HUES64 (cell line): ENCODE results near the gene TEX29.

ENCODE experiments used
- H3K27ac ChIP-seq: 2 replicates; pipeline ENCODE4 v1.7.0; 2013; ENCODE audit warnings: low read depth, low read length, inconsistent platforms
- H3K27me3 ChIP-seq: 2 replicates; pipeline ENCODE4 v1.6.1; 2013; ENCODE audit warnings: mild to moderate bottlenecking, low read length; ENCODE audit not compliant: insufficient read depth
- H3K36me3 ChIP-seq: 2 replicates; pipeline ENCODE4 v1.6.1; 2013; ENCODE audit warnings: mild to moderate bottlenecking, low read length; ENCODE audit not compliant: insufficient read depth
- H3K4me1 ChIP-seq: 2 replicates; pipeline ENCODE4 v1.6.1; 2013; ENCODE audit warnings: mild to moderate bottlenecking, low read length, moderate library complexity; ENCODE audit not compliant: insufficient read depth
- H3K4me3 ChIP-seq: 2 replicates; pipeline ENCODE4 v1.5.1; 2013; ENCODE audit warnings: mild to moderate bottlenecking, low read length, moderate library complexity
- H3K9ac ChIP-seq: 2 replicates; pipeline ENCODE4 v1.6.1; 2013; ENCODE audit warnings: mild to moderate bottlenecking, low read depth, low read length
- H3K9me3 ChIP-seq: 2 replicates; pipeline ENCODE4 v1.6.1; 2013; ENCODE audit warnings: low read depth, low read length; ENCODE audit not compliant: insufficient read depth
- WGBS: fragments of 150-250, 120-280 bp; methylation state at CpG from one replicate; pipeline ENCODE4 v1.1.7; 2013; ENCODE audit warnings: missing lambda C conversion rate; 5-methylcytosine and 5-hydroxymethylcytosine counted together

TEX29 gene

GRCh38 chr13:111281751-111282311 lies 38.6 kb upstream of the TEX29 start:
- no peaks in the 10 kb centered on the region for H3K27me3 ChIP-seq
- H3K4me3 ChIP-seq: no peak overlapping the region
- peaks cover 91% of the 10 kb centered on the region for H3K36me3 ChIP-seq
- H3K4me1 ChIP-seq: no peaks in the 10 kb centered on the region
- no peak overlapping the region for H3K27ac ChIP-seq
- H3K9ac ChIP-seq: no peak overlapping the region
- WGBS: 96% methylated on average over 10 of the region's 10 CpGs
- no peaks in the 10 kb centered on the region for H3K9me3 ChIP-seq

GRCh38 chr13:111282425-111282824 lies 38.0 kb upstream of the TEX29 start:
- WGBS: 96% methylated on average over 5 of the region's 5 CpGs
- Histone ChIP-seq H3K9ac (no peak overlapping the region), H3K27me3 (no peaks in the 10 kb centered on the region), H3K9me3 (no peaks in the 10 kb centered on the region), H3K27ac (no peak overlapping the region), H3K4me3 (no peak overlapping the region), H3K36me3 (peaks cover 89% of the 10 kb centered on the region), H3K4me1 (no peaks in the 10 kb centered on the region)

DNA sequence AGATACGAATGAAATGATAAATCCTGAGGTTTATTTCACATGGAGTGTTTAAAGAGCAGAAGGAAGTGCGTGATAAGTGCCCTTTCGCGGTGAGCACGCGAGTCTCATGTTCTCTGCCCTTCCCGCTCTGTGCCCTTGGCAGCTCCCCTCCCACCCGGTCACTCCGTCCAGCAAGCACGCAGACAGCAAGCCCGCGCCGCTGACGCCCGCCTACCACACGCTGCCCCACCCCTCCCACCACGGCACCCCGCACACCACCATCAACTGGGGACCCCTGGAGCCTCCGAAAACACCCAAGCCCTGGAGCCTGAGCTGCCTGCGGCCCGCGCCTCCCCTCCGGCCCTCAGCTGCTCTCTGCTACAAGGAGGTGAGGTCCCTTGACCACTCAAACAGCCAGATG lies 37.4 kb upstream of the TEX29 start:
- no peaks in the 10 kb centered on the region for H3K9me3 ChIP-seq
- H3K27me3 ChIP-seq: no peaks in the 10 kb centered on the region
- no peaks in the 10 kb centered on the region for H3K4me1 ChIP-seq
- no peak overlapping the region for H3K27ac ChIP-seq
- 96% methylated on average over 23 of the region's 23 CpGs for WGBS
- no peak overlapping the region for H3K4me3 ChIP-seq
- peaks cover 89% of the 10 kb centered on the region for H3K36me3 ChIP-seq
- H3K9ac ChIP-seq: no peak overlapping the region

DNA sequence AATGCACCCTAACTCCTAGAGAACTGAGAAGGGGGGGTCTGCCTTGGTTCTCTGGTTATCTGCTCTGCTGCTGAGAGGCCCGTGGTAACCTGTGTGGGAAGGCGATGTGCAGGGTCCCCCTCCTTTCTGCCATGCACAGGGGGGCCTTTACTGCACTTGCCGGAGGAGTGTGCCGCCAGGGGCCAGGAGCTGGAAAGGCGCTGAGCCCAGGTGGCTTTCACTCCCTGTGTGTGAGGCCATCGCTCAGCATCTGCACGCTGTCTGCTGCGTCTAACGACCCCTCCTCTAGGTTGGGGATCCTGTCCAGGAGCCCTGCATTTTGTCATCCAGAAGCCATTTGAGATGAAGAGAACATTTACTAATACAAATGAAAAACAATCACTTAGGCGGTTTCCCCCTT lies 37.0 kb upstream of the TEX29 start:
- Histone ChIP-seq H3K36me3 (peaks cover 89% of the 10 kb centered on the region), H3K27me3 (no peaks in the 10 kb centered on the region), H3K4me3 (no peak overlapping the region), H3K27ac (no peak overlapping the region), H3K9ac (no peak overlapping the region), H3K9me3 (no peaks in the 10 kb centered on the region), H3K4me1 (no peaks in the 10 kb centered on the region)
- WGBS: 97% methylated on average over 10 of the region's 10 CpGs

DNA sequence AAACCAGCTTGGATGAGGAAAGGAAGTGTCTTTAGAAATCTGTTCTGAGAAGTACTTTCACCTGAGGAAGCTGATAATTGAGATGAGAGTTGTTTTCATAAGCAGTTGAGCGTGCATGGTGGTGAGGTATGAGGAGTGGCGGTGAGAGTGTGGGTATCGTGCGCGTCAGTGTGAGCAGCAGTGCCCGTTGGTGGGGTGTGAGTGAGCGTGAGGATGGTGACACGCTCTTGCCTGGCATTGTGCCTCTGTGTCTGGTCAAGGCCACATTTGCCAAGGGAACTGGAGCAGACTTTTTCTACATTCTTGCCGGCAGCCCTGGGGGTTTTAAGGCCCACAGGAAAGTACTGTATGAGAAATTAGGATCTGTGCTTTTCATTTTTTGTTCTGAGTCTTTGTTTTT lies 36.5 kb upstream of the TEX29 start:
- Histone ChIP-seq H3K4me3 (no peak overlapping the region), H3K36me3 (peaks cover 88% of the 10 kb centered on the region), H3K4me1 (no peaks in the 10 kb centered on the region), H3K9me3 (no peaks in the 10 kb centered on the region), H3K27ac (no peak overlapping the region), H3K27me3 (no peaks in the 10 kb centered on the region), H3K9ac (no peak overlapping the region)
- 96% methylated on average over 9 of the region's 9 CpGs for WGBS

- H3K9me3 ChIP-seq: no peaks in the 10 kb centered on the region
- H3K27ac ChIP-seq: no peak overlapping the region
- no peaks in the 10 kb centered on the region for H3K27me3 ChIP-seq
- no peak overlapping the region for H3K9ac ChIP-seq
- WGBS: 96% methylated on average over 14 of the region's 14 CpGs
- H3K36me3 ChIP-seq: peaks cover 92% of the 10 kb centered on the region
- H3K4me1 ChIP-seq: no peaks in the 10 kb centered on the region
- H3K4me3 ChIP-seq: no peak overlapping the region
Observed at GRCh38 chr13:111284565-111284964, 35.9 kb upstream of the TEX29 start.

DNA sequence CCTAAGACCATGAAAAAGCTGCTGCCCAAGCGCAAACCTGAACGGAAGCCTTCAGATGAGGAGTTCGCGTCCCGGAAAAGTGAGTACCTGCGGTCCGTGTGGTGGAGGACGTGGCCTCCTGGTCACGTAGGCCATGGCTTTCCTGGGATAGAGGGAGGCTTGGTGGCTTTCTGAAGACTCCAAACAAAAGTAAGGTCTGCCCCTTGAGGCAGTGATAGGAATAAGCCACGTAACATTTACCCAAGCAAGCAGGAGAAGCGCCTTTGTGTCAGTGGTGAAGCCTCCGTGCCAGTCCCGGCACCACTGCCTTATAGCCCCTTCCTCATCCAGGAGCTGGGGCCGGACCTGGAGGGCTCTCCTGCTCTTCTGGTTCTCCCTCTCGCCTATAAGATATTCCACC lies 34.3 kb upstream of the TEX29 start:
- Histone ChIP-seq H3K9ac (no peak overlapping the region), H3K27me3 (no peaks in the 10 kb centered on the region), H3K36me3 (peaks cover 94% of the 10 kb centered on the region), H3K4me1 (no peaks in the 10 kb centered on the region), H3K27ac (no peak overlapping the region), H3K4me3 (no peak overlapping the region), H3K9me3 (no peaks in the 10 kb centered on the region)
- WGBS: 89% methylated on average over 15 of the region's 15 CpGs

- Histone ChIP-seq H3K9ac (no peak overlapping the region), H3K4me3 (no peak overlapping the region), H3K9me3 (no peaks in the 10 kb centered on the region), H3K4me1 (no peaks in the 10 kb centered on the region), H3K36me3 (peaks cover 94% of the 10 kb centered on the region), H3K27me3 (no peaks in the 10 kb centered on the region), H3K27ac (no peak overlapping the region)
- 93% methylated on average over 7 of the region's 7 CpGs for WGBS
Observed at GRCh38 chr13:111286749-111287148, 33.7 kb upstream of the TEX29 start.

DNA sequence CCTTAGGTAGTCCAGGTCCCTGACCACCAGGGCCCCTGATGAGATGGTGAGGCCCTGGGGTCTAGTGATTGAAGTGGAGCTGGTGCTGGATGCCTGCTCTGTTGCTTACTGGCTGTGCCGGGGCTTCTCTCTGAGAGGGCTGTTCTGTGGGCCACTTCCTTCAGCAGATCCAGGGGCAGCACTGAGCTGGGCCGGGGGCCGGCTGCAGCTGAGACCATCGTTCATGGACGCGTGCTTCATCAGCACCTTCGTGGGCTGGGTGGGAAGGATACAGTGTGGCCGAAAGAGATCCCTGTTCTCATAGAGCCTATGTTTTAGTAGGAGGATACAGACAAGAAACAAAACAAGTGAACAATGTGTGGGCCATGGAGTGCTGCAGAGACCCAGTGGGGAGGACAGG lies 33.2 kb upstream of the TEX29 start:
- WGBS: 93% methylated on average over 8 of the region's 8 CpGs
- Histone ChIP-seq H3K9ac (no peak overlapping the region), H3K4me1 (no peaks in the 10 kb centered on the region), H3K36me3 (peaks cover 94% of the 10 kb centered on the region), H3K4me3 (no peak overlapping the region), H3K27ac (no peak overlapping the region), H3K27me3 (no peaks in the 10 kb centered on the region), H3K9me3 (no peaks in the 10 kb centered on the region)

GRCh38 chr13:111288276-111288675 lies 32.2 kb upstream of the TEX29 start:
- peaks cover 96% of the 10 kb centered on the region for H3K36me3 ChIP-seq
- no peaks in the 10 kb centered on the region for H3K9me3 ChIP-seq
- no peak overlapping the region for H3K9ac ChIP-seq
- H3K27ac ChIP-seq: no peak overlapping the region
- WGBS: 96% methylated on average over 7 of the region's 7 CpGs
- no peaks in the 10 kb centered on the region for H3K4me1 ChIP-seq
- no peaks in the 10 kb centered on the region for H3K27me3 ChIP-seq
- no peak overlapping the region for H3K4me3 ChIP-seq

DNA sequence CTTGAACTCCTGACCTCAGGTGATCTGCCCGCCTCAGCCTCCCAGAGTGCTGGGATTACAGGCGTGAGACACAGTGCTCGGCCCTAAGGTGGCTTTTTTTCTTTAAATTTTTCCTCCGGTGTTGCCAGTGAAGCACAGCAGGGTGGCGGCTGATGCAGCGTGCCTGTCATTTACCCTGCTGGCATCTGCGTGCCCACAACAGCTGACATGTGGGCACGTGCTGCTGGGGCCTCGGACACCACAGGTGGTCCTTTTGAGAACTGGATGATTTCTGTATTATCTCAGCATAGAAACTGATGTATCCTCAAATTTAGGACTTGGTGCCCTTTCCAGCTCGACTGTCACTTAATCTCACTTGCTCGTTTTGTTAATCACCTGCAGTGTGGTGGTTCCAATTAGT lies 31.2 kb upstream of the TEX29 start:
- Histone ChIP-seq H3K9ac (no peak overlapping the region), H3K36me3 (peaks cover 94% of the 10 kb centered on the region), H3K4me3 (no peak overlapping the region), H3K27ac (no peak overlapping the region), H3K9me3 (no peaks in the 10 kb centered on the region), H3K4me1 (no peaks in the 10 kb centered on the region), H3K27me3 (no peaks in the 10 kb centered on the region)
- WGBS: 91% methylated on average over 11 of the region's 11 CpGs

GRCh38 chr13:111291908-111292307 lies 28.5 kb upstream of the TEX29 start:
- Histone ChIP-seq H3K27ac (no peak overlapping the region), H3K4me3 (no peak overlapping the region), H3K9ac (no peak overlapping the region), H3K36me3 (peaks cover 77% of the 10 kb centered on the region), H3K9me3 (no peaks in the 10 kb centered on the region), H3K4me1 (no peaks in the 10 kb centered on the region), H3K27me3 (no peaks in the 10 kb centered on the region)
- WGBS: 93% methylated on average over 14 of the region's 14 CpGs
